Uterus (tissue), 4 donors: Measurements from ENCODE around the gene NLRP6. TPM values are rescaled to one million over a fixed set of nuclear protein-coding genes. Genes with fewer than 3 reads are reported as not detected.

Experiments
- DNase-seq, 2 donors: peaks; one replicate each; pipeline ENCODE4 v3.0.0-alpha.2; 2019 to 2020
- H3K27ac ChIP-seq, 2 donors: fragments of 200-600 bp; sonication (generic); 1 replicate in 1 of 2; 2 replicates in 1 of 2; pipeline ENCODE4 v1.5.1; 2016 to 2018
- H3K27me3 ChIP-seq, 2 donors: fragments of 200-600 bp; sonication (generic); one replicate each; pipeline ENCODE4 v1.5.1; 2018 to 2019; ENCODE audit warnings: control low read depth in 1 of 2
- H3K36me3 ChIP-seq, 2 donors: fragments of 200-600 bp; sonication (generic); one replicate each; pipeline ENCODE4 v1.5.1; 2019; ENCODE audit warnings: control low read depth in 1 of 2
- H3K4me1 ChIP-seq, 2 donors: fragments of 200-600 bp; sonication (generic); one replicate each; pipeline ENCODE4 v1.5.1; 2018 to 2019; ENCODE audit warnings: control low read depth in 1 of 2
- H3K4me3 ChIP-seq, 2 donors: fragments of 200-600 bp; sonication (generic); 1 replicate in 1 of 2; 2 replicates in 1 of 2; pipeline ENCODE4 v1.5.1; 2018 to 2019; ENCODE audit warnings: mild to moderate bottlenecking in 1 of 2
- H3K9me3 ChIP-seq, 2 donors: fragments of 200-600 bp; sonication (generic); one replicate each; pipeline ENCODE4 v1.5.1; 2019; ENCODE audit warnings: control low read depth in 1 of 2
- CTCF ChIP-seq, 4 experiments: fragments of 200-600 bp in 2 of 4; fragments of 450-650 bp in 2 of 4; sonication (generic) in 2 of 4; IDR thresholded peaks; one replicate each; pipeline ENCODE4 v1.5.1; 2016 to 2019; ENCODE audit warnings: antibody characterized with exemption in 4 of 4, mild to moderate bottlenecking in 2 of 4, moderate library complexity in 1 of 4
- POLR2A ChIP-seq, 2 donors: fragments of 450-650 bp; IDR thresholded peaks; one replicate each; pipeline ENCODE4 v1.6.1; 2016; ENCODE audit warnings: antibody characterized with exemption in 2 of 2, mild to moderate bottlenecking in 1 of 2, moderate library complexity in 1 of 2
- intact Hi-C: fragments of 100-400 bp; cut with DNase I; formaldehyde crosslinking; loops from one replicate; pipeline ENCODE4 v1.15.1; 2023; ENCODE audit warnings: low total_unique reads
- total RNA-seq, 4 donors: library from RNA; depleted of rRNA in 3 of 4; stranded (reverse); fragments of >200 nt in 3 of 4; gene quantifications; one replicate each; pipeline versions ENCODE4 v1.1.0 to v1.2.4, GENCODE V29; 2014 to 2023
- donor health status: DM: yes; HTN: yes; CAD: no.

Gene NLRP6
- total RNA-seq, 4 donors from 2014 or later, result 0.30 to 0.51 TPM; not detected in 2

DNA sequence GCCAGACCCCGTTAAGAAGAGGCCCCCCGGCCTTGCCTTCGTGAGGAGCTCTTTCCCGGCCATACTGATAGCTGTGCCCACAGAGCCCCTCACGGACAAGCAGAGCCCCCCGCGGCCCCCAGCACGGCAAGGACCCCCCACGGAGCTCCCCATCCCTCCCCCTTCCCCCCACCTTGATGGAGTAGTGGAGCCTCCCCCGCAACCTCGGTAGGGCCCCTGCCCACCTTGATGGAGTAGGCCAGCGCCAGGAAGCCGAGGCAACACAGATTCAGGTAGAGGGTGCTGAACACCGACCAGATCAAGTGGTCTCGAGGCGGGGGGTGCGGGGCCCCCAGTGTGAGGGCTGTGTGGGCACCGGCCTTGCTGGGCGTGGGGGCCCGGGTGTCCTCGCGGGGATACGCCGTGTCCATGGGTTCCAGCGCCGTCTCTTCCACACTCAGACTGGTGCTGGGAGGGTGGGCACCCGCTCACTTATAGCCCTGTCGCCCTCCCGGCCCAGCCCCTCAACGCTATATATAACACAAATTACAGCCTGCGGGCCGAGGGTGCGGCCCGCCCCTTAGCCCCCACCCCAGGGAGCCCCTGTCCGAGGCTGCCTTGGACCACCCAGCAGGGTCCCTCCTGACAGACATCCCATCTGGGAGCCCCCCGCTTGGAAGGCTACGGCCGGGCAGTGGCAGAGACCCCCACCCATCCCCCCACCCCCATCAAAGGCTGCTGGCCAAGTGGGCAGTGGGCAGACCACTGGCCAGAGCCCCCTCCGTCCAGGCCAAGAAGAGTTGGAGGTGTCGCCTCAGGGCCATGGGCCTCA lies 21.1 kb downstream of the NLRP6 start, which contains the start of gene IFITM5:
IFITM5 (minus strand) TSS at position 446 of the 811 bp plus-strand sequence; CDS start at position 410, 36 bp downstream.
- H3K9me3 ChIP-seq, result no peaks in the 10 kb centered on the region
- TF ChIP-seq POLR2A (IDR thresholded peaks at IDR 0.05) (no peak), CTCF (IDR thresholded peaks at IDR 0.05) (no peak)
- peaks cover 0 to 5% of the 10 kb centered on the region in 2 donors for H3K27me3 ChIP-seq
- no peaks in the 10 kb centered on the region for H3K36me3 ChIP-seq
- no peak within 1 kb of the TSS for H3K4me3 ChIP-seq
- H3K27ac ChIP-seq, result no peak within 1 kb of the TSS
- DNase-seq, result no peak
- intact Hi-C loops, result no loop called here
- H3K4me1 ChIP-seq, result no peaks in the 10 kb centered on the region

- peaks cover 0 to 5% of the 10 kb centered on the region in 2 donors for H3K27me3 ChIP-seq
Measured at GRCh38 chr11:299951-300735, 21.9 kb downstream of the NLRP6 start.

GRCh38 chr11:303363-303762 lies 25.2 kb downstream of the NLRP6 start:
- Histone ChIP-seq H3K4me1 (no peaks in the 10 kb centered on the region), H3K4me3 (no peak overlapping the region), H3K9me3 (no peaks in the 10 kb centered on the region), H3K36me3 (no peaks in the 10 kb centered on the region), H3K27me3 (peaks cover 0 to 5% of the 10 kb centered on the region in 2 donors), H3K27ac (no peak overlapping the region)
- no peak for DNase-seq
- TF ChIP-seq POLR2A (IDR thresholded peaks at IDR 0.05), result no peak
- no peak for TF ChIP-seq CTCF (IDR thresholded peaks at IDR 0.05)
- intact Hi-C loops, result no loop called here

More at GRCh38 chr11:299951-300735, 21.9 kb downstream of the NLRP6 start:
- Histone ChIP-seq H3K27ac (no peak overlapping the region), H3K4me3 (no peak overlapping the region), H3K4me1 (no peaks in the 10 kb centered on the region), H3K9me3 (no peaks in the 10 kb centered on the region), H3K36me3 (no peaks in the 10 kb centered on the region)
- no peak for DNase-seq
- intact Hi-C loops, result no loop called here
- peak in 1 of 4 experiments; percentile 4 for TF ChIP-seq CTCF (IDR thresholded peaks at IDR 0.05)
- no peak for TF ChIP-seq POLR2A (IDR thresholded peaks at IDR 0.05)

GRCh38 chr11:304061-304506 lies 25.9 kb downstream of the NLRP6 start:
- Histone ChIP-seq H3K4me3 (no peak overlapping the region), H3K9me3 (no peaks in the 10 kb centered on the region), H3K27me3 (peaks cover 0 to 5% of the 10 kb centered on the region in 2 donors), H3K4me1 (no peaks in the 10 kb centered on the region), H3K27ac (no peak overlapping the region), H3K36me3 (no peaks in the 10 kb centered on the region)
- intact Hi-C loops, result no loop called here
- DNase-seq, result no peak
- TF ChIP-seq POLR2A (IDR thresholded peaks at IDR 0.05) (no peak), CTCF (IDR thresholded peaks at IDR 0.05) (no peak)
